ENCODE data around the gene ERICH6.

The ERICH6 gene

DNA sequence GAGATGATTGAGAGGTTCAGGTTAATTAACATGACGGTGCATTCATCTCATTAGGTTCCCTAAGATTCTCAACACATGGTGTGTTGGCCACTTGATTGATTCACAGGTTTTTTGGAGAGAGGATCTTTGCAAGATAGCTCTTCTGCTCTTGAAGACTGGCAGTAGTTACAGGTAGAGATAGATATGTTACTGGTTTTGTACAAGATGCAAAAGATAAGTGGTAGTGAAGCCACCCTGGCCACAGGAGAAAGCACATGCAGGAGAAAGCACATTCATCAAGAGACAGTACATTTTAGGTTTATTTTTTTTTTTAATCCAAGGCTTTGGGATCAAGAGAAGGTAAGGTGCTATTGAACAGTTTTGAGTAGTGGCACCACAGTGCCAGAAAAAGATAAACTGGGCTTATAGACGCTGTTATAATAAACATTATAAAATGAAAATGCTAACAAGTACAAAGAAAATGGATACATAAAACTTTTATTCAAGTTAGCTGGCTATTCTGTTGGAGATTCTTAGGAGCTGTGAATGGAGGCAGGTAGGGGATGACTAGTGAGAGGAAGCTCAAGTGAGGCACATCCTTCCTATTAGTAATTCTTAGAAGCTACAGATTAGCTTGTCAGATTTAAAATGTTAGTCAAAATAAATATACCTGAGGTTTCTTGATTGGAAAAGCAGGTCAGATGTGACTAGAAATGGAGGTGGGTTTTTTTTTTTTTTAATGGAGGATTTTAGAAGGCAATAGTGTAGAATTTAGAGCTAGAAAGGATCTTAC lies 89.8 kb downstream of the ERICH6 start:
- no peak overlapping the region for H3K4me3 ChIP-seq (ENCODE audit: low read depth, low read length)
- no peak for DNase-seq (ENCODE audit: low read depth)
- TF ChIP-seq, protein P1, sequence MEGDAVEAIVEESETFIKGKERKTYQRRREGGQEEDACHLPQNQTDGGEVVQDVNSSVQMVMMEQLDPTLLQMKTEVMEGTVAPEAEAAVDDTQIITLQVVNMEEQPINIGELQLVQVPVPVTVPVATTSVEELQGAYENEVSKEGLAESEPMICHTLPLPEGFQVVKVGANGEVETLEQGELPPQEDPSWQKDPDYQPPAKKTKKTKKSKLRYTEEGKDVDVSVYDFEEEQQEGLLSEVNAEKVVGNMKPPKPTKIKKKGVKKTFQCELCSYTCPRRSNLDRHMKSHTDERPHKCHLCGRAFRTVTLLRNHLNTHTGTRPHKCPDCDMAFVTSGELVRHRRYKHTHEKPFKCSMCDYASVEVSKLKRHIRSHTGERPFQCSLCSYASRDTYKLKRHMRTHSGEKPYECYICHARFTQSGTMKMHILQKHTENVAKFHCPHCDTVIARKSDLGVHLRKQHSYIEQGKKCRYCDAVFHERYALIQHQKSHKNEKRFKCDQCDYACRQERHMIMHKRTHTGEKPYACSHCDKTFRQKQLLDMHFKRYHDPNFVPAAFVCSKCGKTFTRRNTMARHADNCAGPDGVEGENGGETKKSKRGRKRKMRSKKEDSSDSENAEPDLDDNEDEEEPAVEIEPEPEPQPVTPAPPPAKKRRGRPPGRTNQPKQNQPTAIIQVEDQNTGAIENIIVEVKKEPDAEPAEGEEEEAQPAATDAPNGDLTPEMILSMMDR (conservative IDR thresholded peaks at IDR 0.05; ENCODE audit: low read depth, low read length), result no peak

DNA sequence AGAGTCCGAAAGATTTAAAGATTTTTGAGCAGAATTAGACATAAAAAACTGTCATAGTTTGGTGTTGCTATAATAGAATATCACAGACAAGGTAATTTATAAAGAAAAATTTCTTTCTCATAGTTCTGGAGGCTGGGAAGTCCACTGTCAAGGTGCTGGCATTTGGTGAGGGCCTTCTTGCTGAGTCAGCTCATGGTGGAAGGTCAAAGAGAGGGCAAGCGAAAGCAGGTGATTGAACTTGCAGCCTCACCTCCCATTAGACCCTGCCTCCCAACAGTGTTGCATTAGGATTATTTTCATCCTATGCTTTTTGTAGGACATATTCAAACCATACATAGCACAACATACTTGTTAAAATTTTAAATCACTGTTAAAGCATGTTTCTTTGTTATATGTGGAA lies 90.7 kb downstream of the ERICH6 start:
- no peak overlapping the region for H3K4me3 ChIP-seq (ENCODE audit: low read depth, low read length)
- no peak for DNase-seq (ENCODE audit: low read depth)
- TF ChIP-seq, protein P1 (conservative IDR thresholded peaks at IDR 0.05; ENCODE audit: low read depth, low read length), result no peak

DNA sequence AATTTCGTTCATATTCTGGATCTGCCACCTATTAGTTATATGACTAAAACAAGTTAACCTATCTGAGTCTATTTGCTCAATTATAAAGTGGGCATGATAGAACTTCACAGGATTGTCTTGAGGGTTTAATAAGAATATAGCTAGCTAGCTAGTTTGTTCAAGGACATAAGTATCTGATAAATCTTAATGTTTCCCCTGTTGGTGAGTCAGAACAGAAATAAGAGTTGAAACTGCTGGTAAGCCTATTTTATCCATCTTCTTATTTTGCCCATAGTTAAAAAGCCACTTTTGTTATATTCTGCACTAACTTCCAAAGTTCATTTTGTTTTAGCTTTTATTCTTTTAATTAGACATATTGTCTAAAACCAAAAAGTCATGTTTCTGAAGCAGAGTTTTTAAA lies 91.2 kb downstream of the ERICH6 start:
- no peak overlapping the region for H3K4me3 ChIP-seq (ENCODE audit: low read depth, low read length)
- TF ChIP-seq, protein P1 (conservative IDR thresholded peaks at IDR 0.05; ENCODE audit: low read depth, low read length), result no peak
- DNase-seq (ENCODE audit: low read depth), result no peak

DNA sequence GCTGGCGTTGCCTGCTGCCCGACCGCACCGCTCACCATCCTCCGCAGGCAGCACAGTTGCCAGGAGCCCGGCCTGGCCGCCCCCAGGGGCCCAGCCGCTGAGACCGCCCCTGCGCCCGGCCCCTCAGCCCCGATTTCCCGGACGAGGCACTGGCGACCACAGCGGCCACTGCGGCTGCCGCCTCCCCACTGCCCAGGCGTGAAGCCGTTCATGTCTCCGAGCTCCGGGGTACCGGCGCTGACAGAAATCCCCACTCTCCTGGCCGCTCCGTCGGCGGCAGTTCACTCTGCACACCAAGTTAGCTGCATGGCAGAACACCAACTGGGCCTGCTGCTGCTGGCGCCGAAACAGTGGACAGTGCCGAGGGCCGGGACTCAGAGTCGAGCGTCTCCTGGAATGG lies 92.1 kb downstream of the ERICH6 start:
- TF ChIP-seq, protein P1 (conservative IDR thresholded peaks at IDR 0.05; ENCODE audit: low read depth, low read length), result no peak
- H3K4me3 ChIP-seq (ENCODE audit: low read depth, low read length), result no peak overlapping the region
- no peak for DNase-seq (ENCODE audit: low read depth)

DNA sequence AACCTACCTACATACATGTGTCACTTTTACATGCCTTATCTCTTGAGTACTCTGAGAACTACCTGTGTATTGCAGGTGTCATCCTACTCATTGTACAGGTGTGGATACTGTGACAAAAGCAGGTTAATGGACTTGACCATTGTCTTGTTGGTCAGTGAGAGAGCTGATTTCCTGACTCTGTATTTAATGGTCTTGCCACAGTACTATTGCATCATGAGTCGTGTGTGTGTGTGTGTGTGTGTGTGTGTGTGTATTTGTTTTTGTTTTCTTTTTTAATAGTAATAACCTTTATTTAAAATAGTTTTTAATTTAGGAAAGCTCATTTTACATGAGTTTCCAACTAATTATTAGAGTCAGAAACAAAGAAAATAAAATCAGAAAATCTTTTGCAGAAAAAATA lies 92.9 kb downstream of the ERICH6 start:
- TF ChIP-seq, protein P1 (conservative IDR thresholded peaks at IDR 0.05; ENCODE audit: low read depth, low read length), result no peak
- no peak overlapping the region for H3K4me3 ChIP-seq (ENCODE audit: low read depth, low read length)
- DNase-seq (ENCODE audit: low read depth), result peak; percentile 58

DNA sequence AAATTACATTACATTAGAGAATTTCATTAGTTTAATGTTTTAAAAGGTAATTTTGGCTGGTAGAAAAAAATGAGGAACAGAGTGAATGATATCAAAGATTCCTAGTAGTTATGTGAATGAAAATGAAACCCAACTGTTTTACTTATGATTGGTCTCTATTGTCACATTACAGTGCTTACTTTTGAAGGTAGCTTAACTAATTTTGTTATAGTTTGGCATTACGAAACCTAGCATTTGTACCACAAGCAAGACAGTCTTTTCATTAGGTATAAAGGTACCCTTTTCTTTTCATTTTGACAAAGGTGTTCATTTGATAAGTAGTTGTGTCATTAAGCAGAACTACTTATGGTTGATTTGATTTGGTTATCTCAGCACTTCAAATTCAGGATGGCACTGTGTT lies 93.7 kb downstream of the ERICH6 start:
- no peak for DNase-seq (ENCODE audit: low read depth)
- no peak overlapping the region for H3K4me3 ChIP-seq (ENCODE audit: low read depth, low read length)
- TF ChIP-seq, protein P1 (conservative IDR thresholded peaks at IDR 0.05; ENCODE audit: low read depth, low read length), result no peak
